ENCODE measurements around the gene GRIK5.

GRCh38 chr19:42053037-42053935, 16.7 kb downstream of the GRIK5 start:
- TF ChIP-seq YY1 (IDR thresholded peaks at IDR 0.05; ENCODE audit: insufficient read depth, insufficient read length) (no peak), ZNF274 (IDR thresholded peaks at IDR 0.05; ENCODE audit: low read depth, low read length) (no peak)

Measured in NT2/D1 (cell line).